WERI-Rb-1 (cell line): ENCODE data around the gene NBEA.

Experiments
- DNase-seq: peaks from one replicate; pipeline ENCODE4 v3.0.0-alpha.2; 2020
- H3K27ac ChIP-seq: fragments of 250-450 bp; sonication (Bioruptor Pico); 2 replicates; pipeline ENCODE4 v1.5.1; 2020; ENCODE audit warnings: mild to moderate bottlenecking, moderate library complexity
- H3K27me3 ChIP-seq: fragments of 250-450 bp; sonication (Bioruptor Pico); 2 replicates; pipeline ENCODE4 v1.5.1; 2021; ENCODE audit warnings: mild to moderate bottlenecking, low read depth, moderate library complexity; ENCODE audit not compliant: insufficient read depth, severe bottlenecking
- H3K36me3 ChIP-seq: fragments of 250-450 bp; sonication (Bioruptor Pico); 2 replicates; pipeline ENCODE4 v1.5.1; 2020; ENCODE audit warnings: mild to moderate bottlenecking, moderate library complexity
- H3K4me3 ChIP-seq: 2 replicates; pipeline ENCODE4 v1.5.1; 2011; ENCODE audit warnings: low read depth, mild to moderate bottlenecking, control low read depth, low read length
- H3K9me3 ChIP-seq: fragments of 250-450 bp; sonication (Bioruptor Pico); 2 replicates; pipeline ENCODE4 v1.5.1; 2021; ENCODE audit warnings: mild to moderate bottlenecking, moderate library complexity; ENCODE audit not compliant: severe bottlenecking
- CTCF ChIP-seq: IDR thresholded peaks from 2 replicates; pipeline ENCODE4 v1.5.1; 2011; ENCODE audit warnings: low read depth, mild to moderate bottlenecking, control low read depth, inconsistent platforms, low read length

The NBEA gene

DNA sequence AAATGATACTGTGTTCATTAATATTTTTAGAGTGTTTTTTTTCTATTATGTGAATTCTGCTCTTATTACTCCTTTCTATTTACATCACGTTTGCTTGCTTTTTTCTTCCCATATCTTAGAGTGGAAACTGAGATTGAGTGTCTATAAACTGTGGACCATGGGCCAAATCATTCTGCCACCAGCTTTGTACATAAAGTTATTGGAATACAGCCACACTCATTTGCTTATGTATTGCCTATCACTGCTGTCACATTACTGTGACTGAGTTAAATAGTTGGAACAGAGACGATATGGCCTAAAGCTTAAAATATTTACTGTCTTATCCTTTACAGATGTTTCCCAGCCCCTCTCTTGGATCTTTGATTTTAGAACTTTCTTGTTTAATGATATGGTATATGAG, 274.1 kb downstream of the NBEA start:
- TF ChIP-seq CTCF: no peak
- H3K27me3 ChIP-seq: no peaks in the 10 kb centered on the region
- no peak for DNase-seq
- no peak overlapping the region for H3K4me3 ChIP-seq
- H3K9me3 ChIP-seq: no peaks in the 10 kb centered on the region
- H3K36me3 ChIP-seq: no peaks in the 10 kb centered on the region
- H3K27ac ChIP-seq: no peak overlapping the region

- H3K27ac ChIP-seq: no peak overlapping the region
- TF ChIP-seq CTCF: no peak
- H3K9me3 ChIP-seq: no peaks in the 10 kb centered on the region
- no peak for DNase-seq
- no peaks in the 10 kb centered on the region for H3K27me3 ChIP-seq
- no peak overlapping the region for H3K4me3 ChIP-seq
- H3K36me3 ChIP-seq: no peaks in the 10 kb centered on the region
Measured at GRCh38 chr13:35219021-35219420, 277.0 kb downstream of the NBEA start.

- no peak overlapping the region for H3K27ac ChIP-seq
- H3K27me3 ChIP-seq: no peaks in the 10 kb centered on the region
- TF ChIP-seq CTCF: no peak
- H3K9me3 ChIP-seq: no peaks in the 10 kb centered on the region
- no peak for DNase-seq
- no peaks in the 10 kb centered on the region for H3K36me3 ChIP-seq
- H3K4me3 ChIP-seq: no peak overlapping the region
Measured at GRCh38 chr13:35225159-35225558, 283.1 kb downstream of the NBEA start.

- Histone ChIP-seq H3K4me3 (no peak overlapping the region), H3K9me3 (no peaks in the 10 kb centered on the region), H3K27me3 (no peaks in the 10 kb centered on the region), H3K27ac (no peak overlapping the region), H3K36me3 (no peaks in the 10 kb centered on the region)
- DNase-seq: no peak
- TF ChIP-seq CTCF: no peak
Measured at GRCh38 chr13:35225582-35225981, 283.5 kb downstream of the NBEA start.

- DNase-seq: no peak
- no peak overlapping the region for H3K27ac ChIP-seq
- no peaks in the 10 kb centered on the region for H3K36me3 ChIP-seq
- no peak overlapping the region for H3K4me3 ChIP-seq
- no peaks in the 10 kb centered on the region for H3K27me3 ChIP-seq
- no peak for TF ChIP-seq CTCF
- no peaks in the 10 kb centered on the region for H3K9me3 ChIP-seq
Measured at GRCh38 chr13:35228536-35228935, 286.5 kb downstream of the NBEA start.

DNA sequence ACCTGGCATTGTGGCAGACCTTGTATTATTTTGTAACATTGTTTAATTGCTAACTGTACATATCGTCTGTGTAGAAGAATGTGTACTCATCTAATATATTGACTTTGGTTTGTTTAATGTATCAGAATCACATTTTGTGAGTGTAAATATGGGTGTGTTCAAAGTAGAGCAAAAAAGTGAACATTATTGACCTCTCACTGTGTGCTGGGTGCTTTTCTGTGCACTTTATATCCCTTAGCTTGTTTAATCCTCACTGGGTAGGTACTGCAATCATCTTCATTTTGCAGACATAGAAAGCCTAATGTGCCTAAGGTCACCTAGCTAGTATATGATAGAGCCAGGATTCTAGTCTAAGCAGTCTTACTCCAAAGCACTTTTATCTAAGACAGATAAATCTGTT, 289.4 kb downstream of the NBEA start:
- H3K27me3 ChIP-seq: no peaks in the 10 kb centered on the region
- H3K4me3 ChIP-seq: no peak overlapping the region
- no peak for TF ChIP-seq CTCF
- no peaks in the 10 kb centered on the region for H3K36me3 ChIP-seq
- no peaks in the 10 kb centered on the region for H3K9me3 ChIP-seq
- no peak for DNase-seq
- no peak overlapping the region for H3K27ac ChIP-seq
